Measurements from ENCODE around the gene CEBPZ. TPM values are rescaled to one million over a fixed set of nuclear protein-coding genes. Genes with fewer than 3 reads are reported as not detected.

The CEBPZ gene
- total and polyA plus RNA-seq, 10 of the 15 experiments (the other 5 are each of a cell fraction or from before 2014, with no cell fraction given), result 29.4 to 89.2 (median 49.5) TPM

- TF ChIP-seq CEBPZ (IDR thresholded peaks at IDR 0.05; ENCODE audit: low read depth, low read length), result no peak
These were observed 44.9 kb upstream of the CEBPZ start (continued) for GRCh38 chr2:37276291-37276690.

- POLR2A ChIA-PET, result no interaction called here
These were observed 43.1 kb upstream of the CEBPZ start for GRCh38 chr2:37274359-37274965.

More at GRCh38 chr2:37274359-37274965, 43.1 kb upstream of the CEBPZ start:
- DNase-seq (ENCODE audit: low read depth, low spot score) (no peak), ATAC-seq (no peak), FAIRE-seq (no peak)
- in situ Hi-C loops (cut with MboI), result no loop called here
- WGBS (ENCODE audit: insufficient coverage, insufficient replicate concordance, low lambda C conversion rate, missing lambda C conversion rate), result 78% methylated on average over 6 of the region's 6 CpGs
- ChIA-PET RAD21 (ENCODE audit: unreplicated experiment) (no interaction called here), SMC1A (ENCODE audit: uncharacterized antibody, unreplicated experiment) (interaction anchor here (0.9 to 1.5 kb wide), 2 partner anchors 10 to 26 kb away, joined by 3 to 4 read pairs; no protein-coding TSS in a partner anchor), CTCF (no interaction called here)
- no peak overlapping the region for H2AFZ ChIP-seq (ENCODE audit: control insufficient read depth, low read depth, low read length)
- TF ChIP-seq TCF7 (IDR thresholded peaks at IDR 0.05; ENCODE audit: borderline replicate concordance), result no peak
- no peak for TF ChIP-seq MTA2 (IDR thresholded peaks at IDR 0.05; ENCODE audit: low read depth)
- no peak for TF ChIP-seq RUNX3 (IDR thresholded peaks at IDR 0.05; ENCODE audit: low read length)
- TF ChIP-seq ATF7 (IDR thresholded peaks at IDR 0.05; ENCODE audit: low read depth), result no peak
- TF ChIP-seq TBL1XR1 (IDR thresholded peaks at IDR 0.05; ENCODE audit: low read depth, low read length), result no peak
- TF ChIP-seq ZNF217 (IDR thresholded peaks at IDR 0.05), result no peak
- TF ChIP-seq MXI1 (IDR thresholded peaks at IDR 0.05; ENCODE audit: low read depth, low read length), result no peak
- no peak for TF ChIP-seq BHLHE40 (IDR thresholded peaks at IDR 0.05; ENCODE audit: borderline replicate concordance in 1 of 2, low read depth in 2 of 2, low read length in 1 of 2)
- H3K9ac ChIP-seq (ENCODE audit: control insufficient read depth, insufficient read depth, low read length), result no peak overlapping the region
- H3K79me2 ChIP-seq (ENCODE audit: control insufficient read depth, insufficient read depth, low read length), result no peaks in the 10 kb centered on the region
- no peaks in the 10 kb centered on the region for H3K4me1 ChIP-seq (ENCODE audit: control insufficient read depth, insufficient read depth, low read length)
- H3K4me3 ChIP-seq, result no peak overlapping the region
- no peak overlapping the region for H3K4me2 ChIP-seq (ENCODE audit: control insufficient read depth, insufficient read depth)
- H3K27me3 ChIP-seq (replicated peaks in 1 of 2; ENCODE audit: control insufficient read depth in 2 of 2, insufficient read depth in 2 of 2, low read length in 1 of 2), result no peaks in the 10 kb centered on the region
- no peaks in the 10 kb centered on the region for H4K20me1 ChIP-seq (ENCODE audit: control insufficient read depth, insufficient read depth)
- no peak overlapping the region for H3K27ac ChIP-seq (ENCODE audit: control insufficient read depth, insufficient read depth)
- BruUV-seq (replicated peaks), result no TSS peak
- H3K9me3 ChIP-seq (replicated peaks; ENCODE audit: control insufficient read depth, insufficient read depth, low read length), result no peaks in the 10 kb centered on the region
- intact Hi-C loops (cut with micrococcal nuclease; ENCODE audit: unreplicated experiment), result no loop called here
- H3K36me3 ChIP-seq (ENCODE audit: control insufficient read depth in 2 of 2, insufficient read depth in 2 of 2, low read length in 1 of 2), result peaks cover 0 to 1% of the 10 kb centered on the region in 2 experiments; a peak in 3 of 4 replicates
